Measurements from ENCODE around the gene EYS.

The EYS gene

GRCh38 chr6:63731930-63732329 is 1975.1 kb downstream of the EYS start:
- Histone ChIP-seq H3K9me3 (ENCODE audit: control insufficient read depth in 2 of 2, low read length in 2 of 2) (no peaks in the 10 kb centered on the region), H3K27me3 (ENCODE audit: control insufficient read depth in 2 of 2, insufficient read depth in 2 of 2, low read length in 2 of 2) (no peaks in the 10 kb centered on the region), H3K36me3 (ENCODE audit: control insufficient read depth in 2 of 2, insufficient read depth in 2 of 2, low read length in 2 of 2) (no peaks in the 10 kb centered on the region), H3K4me1 (ENCODE audit: control insufficient read depth in 2 of 2, insufficient read depth in 2 of 2, low read length in 2 of 2) (no peaks in the 10 kb centered on the region), H3K9ac (ENCODE audit: low read depth in 1 of 2, low read length in 2 of 2) (no peak overlapping the region), H3K4me3 (ENCODE audit: low read length in 2 of 2) (no peak overlapping the region), H3K27ac (ENCODE audit: low read depth in 2 of 2, low read length in 2 of 2) (no peak overlapping the region)

- H3K27me3 ChIP-seq (ENCODE audit: control insufficient read depth in 2 of 2, insufficient read depth in 2 of 2, low read length in 2 of 2), result no peaks in the 10 kb centered on the region
- no peak overlapping the region for H3K27ac ChIP-seq (ENCODE audit: low read depth in 2 of 2, low read length in 2 of 2)
- no peaks in the 10 kb centered on the region for H3K9me3 ChIP-seq (ENCODE audit: control insufficient read depth in 2 of 2, low read length in 2 of 2)
- H3K4me1 ChIP-seq (ENCODE audit: control insufficient read depth in 2 of 2, insufficient read depth in 2 of 2, low read length in 2 of 2), result no peaks in the 10 kb centered on the region
- no peak overlapping the region for H3K9ac ChIP-seq (ENCODE audit: low read depth in 1 of 2, low read length in 2 of 2)
- no peaks in the 10 kb centered on the region for H3K36me3 ChIP-seq (ENCODE audit: control insufficient read depth in 2 of 2, insufficient read depth in 2 of 2, low read length in 2 of 2)
- H3K4me3 ChIP-seq (ENCODE audit: low read length in 2 of 2), result no peak overlapping the region
Measured at GRCh38 chr6:63730311-63730710, 1976.7 kb downstream of the EYS start.

- Histone ChIP-seq H3K9me3 (ENCODE audit: control insufficient read depth in 2 of 2, low read length in 2 of 2) (no peaks in the 10 kb centered on the region), H3K4me1 (ENCODE audit: control insufficient read depth in 2 of 2, insufficient read depth in 2 of 2, low read length in 2 of 2) (peaks cover 0 to 6% of the 10 kb centered on the region in 2 donors), H3K27ac (ENCODE audit: low read depth in 2 of 2, low read length in 2 of 2) (no peak overlapping the region), H3K27me3 (ENCODE audit: control insufficient read depth in 2 of 2, insufficient read depth in 2 of 2, low read length in 2 of 2) (no peaks in the 10 kb centered on the region), H3K4me3 (ENCODE audit: low read length in 2 of 2) (no peak overlapping the region), H3K36me3 (ENCODE audit: control insufficient read depth in 2 of 2, insufficient read depth in 2 of 2, low read length in 2 of 2) (no peaks in the 10 kb centered on the region), H3K9ac (ENCODE audit: low read depth in 1 of 2, low read length in 2 of 2) (no peak overlapping the region)
Measured at GRCh38 chr6:63724721-63725120, 1982.3 kb downstream of the EYS start.

GRCh38 chr6:63721181-63721580 is 1985.8 kb downstream of the EYS start:
- no peak overlapping the region for H3K9ac ChIP-seq (ENCODE audit: low read depth in 1 of 2, low read length in 2 of 2)
- H3K27ac ChIP-seq (ENCODE audit: low read depth in 2 of 2, low read length in 2 of 2), result no peak overlapping the region
- H3K4me3 ChIP-seq (ENCODE audit: low read length in 2 of 2), result no peak overlapping the region
- no peaks in the 10 kb centered on the region for H3K9me3 ChIP-seq (ENCODE audit: control insufficient read depth in 2 of 2, low read length in 2 of 2)
- no peaks in the 10 kb centered on the region for H3K27me3 ChIP-seq (ENCODE audit: control insufficient read depth in 2 of 2, insufficient read depth in 2 of 2, low read length in 2 of 2)
- no peaks in the 10 kb centered on the region for H3K36me3 ChIP-seq (ENCODE audit: control insufficient read depth in 2 of 2, insufficient read depth in 2 of 2, low read length in 2 of 2)
- peaks cover 0 to 6% of the 10 kb centered on the region in 2 donors for H3K4me1 ChIP-seq (ENCODE audit: control insufficient read depth in 2 of 2, insufficient read depth in 2 of 2, low read length in 2 of 2)

GRCh38 chr6:63716169-63716568 is 1990.9 kb downstream of the EYS start:
- Histone ChIP-seq H3K27ac (ENCODE audit: low read depth in 2 of 2, low read length in 2 of 2) (no peak overlapping the region), H3K9ac (ENCODE audit: low read depth in 1 of 2, low read length in 2 of 2) (no peak overlapping the region), H3K9me3 (ENCODE audit: control insufficient read depth in 2 of 2, low read length in 2 of 2) (no peaks in the 10 kb centered on the region), H3K4me1 (ENCODE audit: control insufficient read depth in 2 of 2, insufficient read depth in 2 of 2, low read length in 2 of 2) (peaks cover 0 to 2% of the 10 kb centered on the region in 2 donors), H3K27me3 (ENCODE audit: control insufficient read depth in 2 of 2, insufficient read depth in 2 of 2, low read length in 2 of 2) (no peaks in the 10 kb centered on the region), H3K4me3 (ENCODE audit: low read length in 2 of 2) (no peak overlapping the region), H3K36me3 (ENCODE audit: control insufficient read depth in 2 of 2, insufficient read depth in 2 of 2, low read length in 2 of 2) (peaks cover 18 to 28% of the 10 kb centered on the region in 2 donors)

GRCh38 chr6:63714091-63714490 is 1992.9 kb downstream of the EYS start:
- peaks cover 29 to 44% of the 10 kb centered on the region in 2 donors for H3K36me3 ChIP-seq (ENCODE audit: control insufficient read depth in 2 of 2, insufficient read depth in 2 of 2, low read length in 2 of 2)
- no peaks in the 10 kb centered on the region for H3K9me3 ChIP-seq (ENCODE audit: control insufficient read depth in 2 of 2, low read length in 2 of 2)
- H3K4me1 ChIP-seq (ENCODE audit: control insufficient read depth in 2 of 2, insufficient read depth in 2 of 2, low read length in 2 of 2), result no peaks in the 10 kb centered on the region
- no peak overlapping the region for H3K9ac ChIP-seq (ENCODE audit: low read depth in 1 of 2, low read length in 2 of 2)
- no peaks in the 10 kb centered on the region for H3K27me3 ChIP-seq (ENCODE audit: control insufficient read depth in 2 of 2, insufficient read depth in 2 of 2, low read length in 2 of 2)
- no peak overlapping the region for H3K27ac ChIP-seq (ENCODE audit: low read depth in 2 of 2, low read length in 2 of 2)
- no peak overlapping the region for H3K4me3 ChIP-seq (ENCODE audit: low read length in 2 of 2)

- Histone ChIP-seq H3K9ac (ENCODE audit: low read depth in 1 of 2, low read length in 2 of 2) (no peak overlapping the region), H3K9me3 (ENCODE audit: control insufficient read depth in 2 of 2, low read length in 2 of 2) (no peaks in the 10 kb centered on the region), H3K27me3 (ENCODE audit: control insufficient read depth in 2 of 2, insufficient read depth in 2 of 2, low read length in 2 of 2) (no peaks in the 10 kb centered on the region), H3K27ac (ENCODE audit: low read depth in 2 of 2, low read length in 2 of 2) (no peak overlapping the region), H3K4me3 (ENCODE audit: low read length in 2 of 2) (no peak overlapping the region), H3K36me3 (ENCODE audit: control insufficient read depth in 2 of 2, insufficient read depth in 2 of 2, low read length in 2 of 2) (peaks cover 32 to 47% of the 10 kb centered on the region in 2 donors), H3K4me1 (ENCODE audit: control insufficient read depth in 2 of 2, insufficient read depth in 2 of 2, low read length in 2 of 2) (no peaks in the 10 kb centered on the region)
Measured at GRCh38 chr6:63713332-63713731, 1993.7 kb downstream of the EYS start.

GRCh38 chr6:63709148-63709547 is 1997.9 kb downstream of the EYS start:
- H3K4me1 ChIP-seq (ENCODE audit: control insufficient read depth in 2 of 2, insufficient read depth in 2 of 2, low read length in 2 of 2), result no peaks in the 10 kb centered on the region
- H3K27ac ChIP-seq (ENCODE audit: low read depth in 2 of 2, low read length in 2 of 2), result no peak overlapping the region
- H3K27me3 ChIP-seq (ENCODE audit: control insufficient read depth in 2 of 2, insufficient read depth in 2 of 2, low read length in 2 of 2), result no peaks in the 10 kb centered on the region
- H3K9ac ChIP-seq (ENCODE audit: low read depth in 1 of 2, low read length in 2 of 2), result no peak overlapping the region
- no peaks in the 10 kb centered on the region for H3K9me3 ChIP-seq (ENCODE audit: control insufficient read depth in 2 of 2, low read length in 2 of 2)
- no peak overlapping the region for H3K4me3 ChIP-seq (ENCODE audit: low read length in 2 of 2)
- peaks cover 60 to 62% of the 10 kb centered on the region in 2 donors for H3K36me3 ChIP-seq (ENCODE audit: control insufficient read depth in 2 of 2, insufficient read depth in 2 of 2, low read length in 2 of 2)

- no peak overlapping the region for H3K4me3 ChIP-seq (ENCODE audit: low read length in 2 of 2)
- H3K9me3 ChIP-seq (ENCODE audit: control insufficient read depth in 2 of 2, low read length in 2 of 2), result no peaks in the 10 kb centered on the region
- H3K9ac ChIP-seq (ENCODE audit: low read depth in 1 of 2, low read length in 2 of 2), result no peak overlapping the region
- peaks cover 61 to 67% of the 10 kb centered on the region in 2 donors for H3K36me3 ChIP-seq (ENCODE audit: control insufficient read depth in 2 of 2, insufficient read depth in 2 of 2, low read length in 2 of 2)
- H3K4me1 ChIP-seq (ENCODE audit: control insufficient read depth in 2 of 2, insufficient read depth in 2 of 2, low read length in 2 of 2), result no peaks in the 10 kb centered on the region
- H3K27ac ChIP-seq (ENCODE audit: low read depth in 2 of 2, low read length in 2 of 2), result no peak overlapping the region
- no peaks in the 10 kb centered on the region for H3K27me3 ChIP-seq (ENCODE audit: control insufficient read depth in 2 of 2, insufficient read depth in 2 of 2, low read length in 2 of 2)
Measured at GRCh38 chr6:63708631-63709030, 1998.4 kb downstream of the EYS start.

GRCh38 chr6:63706630-63707029 is 2000.4 kb downstream of the EYS start:
- Histone ChIP-seq H3K4me3 (ENCODE audit: low read length in 2 of 2) (no peak overlapping the region), H3K27me3 (ENCODE audit: control insufficient read depth in 2 of 2, insufficient read depth in 2 of 2, low read length in 2 of 2) (no peaks in the 10 kb centered on the region), H3K9me3 (ENCODE audit: control insufficient read depth in 2 of 2, low read length in 2 of 2) (no peaks in the 10 kb centered on the region), H3K36me3 (ENCODE audit: control insufficient read depth in 2 of 2, insufficient read depth in 2 of 2, low read length in 2 of 2) (peaks cover 56 to 62% of the 10 kb centered on the region in 2 donors), H3K27ac (ENCODE audit: low read depth in 2 of 2, low read length in 2 of 2) (no peak overlapping the region), H3K4me1 (ENCODE audit: control insufficient read depth in 2 of 2, insufficient read depth in 2 of 2, low read length in 2 of 2) (no peaks in the 10 kb centered on the region), H3K9ac (ENCODE audit: low read depth in 1 of 2, low read length in 2 of 2) (no peak overlapping the region)

- no peak overlapping the region for H3K9ac ChIP-seq (ENCODE audit: low read depth in 1 of 2, low read length in 2 of 2)
- H3K27me3 ChIP-seq (ENCODE audit: control insufficient read depth in 2 of 2, insufficient read depth in 2 of 2, low read length in 2 of 2), result no peaks in the 10 kb centered on the region
- no peak overlapping the region for H3K4me3 ChIP-seq (ENCODE audit: low read length in 2 of 2)
- H3K36me3 ChIP-seq (ENCODE audit: control insufficient read depth in 2 of 2, insufficient read depth in 2 of 2, low read length in 2 of 2), result peaks cover 55 to 59% of the 10 kb centered on the region in 2 donors
- no peak overlapping the region for H3K27ac ChIP-seq (ENCODE audit: low read depth in 2 of 2, low read length in 2 of 2)
- H3K4me1 ChIP-seq (ENCODE audit: control insufficient read depth in 2 of 2, insufficient read depth in 2 of 2, low read length in 2 of 2), result no peaks in the 10 kb centered on the region
- H3K9me3 ChIP-seq (ENCODE audit: control insufficient read depth in 2 of 2, low read length in 2 of 2), result no peaks in the 10 kb centered on the region
Measured at GRCh38 chr6:63705707-63706106, 2001.3 kb downstream of the EYS start.
